Endothelial cell of umbilical vein (primary cell): Measurements from ENCODE around the gene SDCCAG8. TPM values are rescaled to one million over a fixed set of nuclear protein-coding genes. Genes with fewer than 3 reads are reported as not detected.

ENCODE experiments used
- BruUV-seq: library from RNA; stranded (reverse); fragments of 400-500 nt; replicated peaks from 2 replicates; lab custom pipeline; 2021; lab: Mats Ljungman, UMichigan
- CTCF ChIA-PET: fragments of 300-600, 350-600 bp; sonication (Branson Sonifier 250); formaldehyde crosslinking; loops from one replicate; lab custom pipeline; 2021; ENCODE audit warnings: antibody characterized with exemption, inconsistent platforms; lab: Charles Lee
- POLR2A ChIA-PET: fragments of 300-600, 350-600 bp; sonication (Branson Sonifier 250); formaldehyde crosslinking; loops from one replicate; lab custom pipeline; 2021; ENCODE audit warnings: antibody characterized with exemption, inconsistent platforms; lab: Charles Lee
- DNase-seq: peaks from one replicate; pipeline ENCODE4 v3.0.0-alpha.2; 2011; ENCODE audit warnings: low read depth, low spot score
- FAIRE-seq: peaks from 2 replicates; lab custom pipeline; 2011; peaks lifted over from hg19 to GRCh38; lab: Jason Lieb, UNC
- H2AFZ ChIP-seq: 2 replicates; pipeline ENCODE4 v1.6.0; 2012; ENCODE audit warnings: low read depth, low read length, control low read depth, inconsistent platforms
- H3K27ac ChIP-seq: 2 replicates; pipeline ENCODE4 v1.5.1; 2011; ENCODE audit warnings: low read depth, mild to moderate bottlenecking, control low read depth, low read length, moderate library complexity; ENCODE audit not compliant: insufficient read depth
- H3K27me3 ChIP-seq, 2 experiments: 2 replicates each; pipeline versions ENCODE4 v1.6.0 to v1.6.1; 2011; ENCODE audit warnings: low read length in 2 of 2, mixed read lengths in 1 of 2; ENCODE audit not compliant: control insufficient read depth in 2 of 2, insufficient read depth in 2 of 2
- H3K36me3 ChIP-seq, 2 experiments: 2 replicates in 1 of 2; 3 replicates in 1 of 2; pipeline ENCODE4 v1.5.1; 2011; ENCODE audit warnings: low read length in 2 of 2, mild to moderate bottlenecking in 1 of 2, moderate library complexity in 1 of 2; ENCODE audit not compliant: control insufficient read depth in 2 of 2, insufficient read depth in 2 of 2; ENCODE audit errors: extremely low read depth in 1 of 2
- H3K4me1 ChIP-seq: 3 replicates; pipeline ENCODE4 v1.5.1; 2011; ENCODE audit warnings: mild to moderate bottlenecking, low read length; ENCODE audit not compliant: control insufficient read depth, insufficient read depth; ENCODE audit errors: extremely low read depth
- H3K4me2 ChIP-seq: 2 replicates; pipeline ENCODE4 v1.6.1; 2011; ENCODE audit warnings: low read length, control low read depth, mixed read lengths; ENCODE audit not compliant: insufficient read depth
- H3K4me3 ChIP-seq, 3 experiments: fragments of 200-600 bp in 1 of 3; sonication (generic), shearing (Covaris generic) in 1 of 3; replicated peaks in 1 of 3; 2 replicates each; pipeline ENCODE4 v1.5.1; 2011 to 2016; ENCODE audit warnings: control low read depth in 3 of 3, low read length in 3 of 3, mild to moderate bottlenecking in 2 of 3, inconsistent platforms in 1 of 3, low read depth in 1 of 3, moderate library complexity in 1 of 3; ENCODE audit not compliant: insufficient read depth in 1 of 3
- H3K79me2 ChIP-seq: 2 replicates; pipeline ENCODE4 v1.6.0; 2012; ENCODE audit warnings: low read length, inconsistent platforms; ENCODE audit not compliant: control insufficient read depth, insufficient read depth
- H3K9ac ChIP-seq: replicated peaks from 2 replicates; pipeline ENCODE3; 2011; ENCODE audit warnings: low read length, control low read depth; ENCODE audit not compliant: insufficient read depth; ENCODE audit errors: extremely low read depth
- H3K9me1 ChIP-seq: replicated peaks from 3 replicates; pipeline ENCODE4 v1.6.0; 2011; ENCODE audit warnings: mild to moderate bottlenecking, low read length; ENCODE audit not compliant: control insufficient read depth, insufficient read depth; ENCODE audit errors: extremely low read depth
- H3K9me3 ChIP-seq: replicated peaks from 2 replicates; pipeline ENCODE4 v1.5.1; 2012; ENCODE audit warnings: low read length, inconsistent platforms; ENCODE audit not compliant: control insufficient read depth, insufficient read depth
- H4K20me1 ChIP-seq: replicated peaks from 2 replicates; pipeline ENCODE3; 2011; ENCODE audit warnings: mild to moderate bottlenecking, low read length; ENCODE audit not compliant: control insufficient read depth, insufficient read depth; ENCODE audit errors: extremely low read depth
- CTCF ChIP-seq, 2 donors: IDR thresholded peaks; 1 replicate in 1 of 2; 2 replicates in 1 of 2; pipeline ENCODE4 v1.5.1; 2011; ENCODE audit warnings: low read length in 2 of 2, mild to moderate bottlenecking in 2 of 2, moderate library complexity in 2 of 2, control low read depth in 1 of 2, inconsistent platforms in 1 of 2, low read depth in 1 of 2; ENCODE audit not compliant: insufficient read depth in 1 of 2; ENCODE audit errors: extremely low read depth in 1 of 2
- EZH2 ChIP-seq: IDR thresholded peaks from 2 replicates; pipeline ENCODE4 v1.6.1; 2012; ENCODE audit warnings: borderline replicate concordance, low read depth, mild to moderate bottlenecking, moderate library complexity, low read length, inconsistent platforms; ENCODE audit not compliant: severe bottlenecking
- FOS ChIP-seq: IDR thresholded peaks from 2 replicates; pipeline ENCODE4 v1.6.1; 2011; ENCODE audit warnings: mild to moderate bottlenecking, low read length, moderate library complexity, borderline replicate concordance; ENCODE audit not compliant: insufficient read depth
- GATA2 ChIP-seq: IDR thresholded peaks from 2 replicates; pipeline ENCODE4 v1.7.0; 2011; ENCODE audit warnings: low read depth, mild to moderate bottlenecking, moderate library complexity, mixed read lengths, low read length; ENCODE audit not compliant: insufficient read length, insufficient read depth
- JUN ChIP-seq: IDR thresholded peaks from 2 replicates; pipeline ENCODE4 v1.6.1; 2011; ENCODE audit warnings: borderline replicate concordance, low read depth; ENCODE audit not compliant: insufficient read length, insufficient read depth
- MAX ChIP-seq: IDR thresholded peaks from 2 replicates; pipeline ENCODE4 v1.6.1; 2011; ENCODE audit not compliant: insufficient read depth, insufficient read length
- MYC ChIP-seq: IDR thresholded peaks from one replicate; pipeline ENCODE4 v1.6.1; 2011; ENCODE audit warnings: mild to moderate bottlenecking, low read depth, low read length
- POLR2A ChIP-seq: IDR thresholded peaks from 2 replicates; pipeline ENCODE4 v1.6.1; 2012; ENCODE audit warnings: low read depth, mild to moderate bottlenecking, control low read depth, low read length
- POLR2AphosphoS5 ChIP-seq: IDR thresholded peaks from 2 replicates; pipeline ENCODE4 v1.6.1; 2012; ENCODE audit warnings: low read depth, mild to moderate bottlenecking, control low read depth, low read length, moderate library complexity; ENCODE audit not compliant: insufficient read depth
- dilution Hi-C: fragments of 300-500 bp; cut with MboI; formaldehyde crosslinking; loops from one replicate; pipeline ENCODE4 v1.15.0; 2019; ENCODE audit warnings: low sequenced_read_pairs; ENCODE audit not compliant: extremely low pct_ligation_motif_present
- intact Hi-C: fragments of 100-400 bp; cut with micrococcal nuclease; formaldehyde crosslinking; loops from one replicate; pipeline ENCODE4 v1.10.0; 2022
- polyA plus RNA-seq, 4 experiments: library from polyadenylated mRNA; depleted of rRNA in 3 of 4; stranded (reverse) in 3 of 4; unstranded in 1 of 4; fragments of >200 nt; gene quantifications; 2 replicates each; pipeline versions ENCODE4 v1.2.1 to v1.2.3, GENCODE V29; 2011 to 2012; ENCODE audit warnings: missing spikeins in 1 of 4
- total RNA-seq: library from RNA; stranded (reverse); gene quantifications from 2 replicates; pipeline ENCODE4 v1.2.3, GENCODE V29; 2021

The SDCCAG8 gene
- total and polyA plus RNA-seq, 2 donors (not counting 3 experiments of a cell fraction or from before 2014, with no cell fraction given): 14.6 to 25.7 TPM

- no peak overlapping the region for H3K27ac ChIP-seq
- no peaks in the 10 kb centered on the region for H3K9me1 ChIP-seq
- no peak overlapping the region for H3K4me3 ChIP-seq
- intact Hi-C loops: loop anchor here (5.0 to 10.0 kb wide), 2 partner anchors 361 to 1109 kb away; partner anchors contain the start of gene ADSS2
- TF ChIP-seq MAX (no peak), CTCF (IDR thresholded peaks at IDR 0.05; ENCODE audit: extremely low read depth in 1 of 2, insufficient read depth in 1 of 2, low read depth in 1 of 2, low read length in 2 of 2) (no peak), POLR2AphosphoS5 (no peak), JUN (no peak), GATA2 (no peak), EZH2 (no peak), MYC (no peak), POLR2A (no peak), FOS (no peak)
- no peaks in the 10 kb centered on the region for H3K27me3 ChIP-seq
- peaks cover 6% of the 10 kb centered on the region for H3K4me1 ChIP-seq
- ChIA-PET CTCF (no interaction called here), POLR2A (no interaction called here)
- FAIRE-seq (no peak), DNase-seq (no peak)
- H3K36me3 ChIP-seq: peaks cover 2 to 4% of the 10 kb centered on the region in 2 experiments
- H3K4me2 ChIP-seq: no peak overlapping the region
- no TSS peak for BruUV-seq
- dilution Hi-C loops: no loop called here
- H2AFZ ChIP-seq: no peak overlapping the region
- no peaks in the 10 kb centered on the region for H3K79me2 ChIP-seq
- no peaks in the 10 kb centered on the region for H4K20me1 ChIP-seq
- no peak overlapping the region for H3K9ac ChIP-seq
- H3K9me3 ChIP-seq: no peaks in the 10 kb centered on the region
Observed at GRCh38 chr1:243346016-243346415, 90.2 kb downstream of the SDCCAG8 start.
